Endodermal cell (in vitro differentiated cells): ENCODE measurements around the gene METTL13. TPM values are rescaled to one million over a fixed set of nuclear protein-coding genes. Genes with fewer than 3 reads are reported as not detected.

Experiments
- DNase-seq: peaks from one replicate; pipeline ENCODE4 v3.0.0-alpha.2; 2017
- H3K27ac ChIP-seq: 2 replicates; pipeline ENCODE4 v1.5.1; 2013; ENCODE audit warnings: mild to moderate bottlenecking, low read depth, low read length, moderate library complexity
- H3K27me3 ChIP-seq: 2 replicates; pipeline ENCODE4 v1.6.1; 2013; ENCODE audit warnings: mild to moderate bottlenecking, low read length, moderate library complexity; ENCODE audit not compliant: insufficient read depth, control insufficient read depth, poor library complexity, severe bottlenecking
- H3K36me3 ChIP-seq: 2 replicates; pipeline ENCODE4 v1.7.0; 2013; ENCODE audit warnings: mild to moderate bottlenecking, low read length, moderate library complexity; ENCODE audit not compliant: control insufficient read depth, insufficient read depth
- H3K4me1 ChIP-seq: one replicate; pipeline ENCODE4 v1.7.0; 2013; ENCODE audit warnings: low read length; ENCODE audit not compliant: control insufficient read depth, insufficient read depth
- H3K4me3 ChIP-seq: 2 replicates; pipeline ENCODE4 v1.5.1; 2013; ENCODE audit warnings: mild to moderate bottlenecking, low read length, moderate library complexity
- H3K9ac ChIP-seq: 2 replicates; pipeline ENCODE4 v1.6.1; 2013; ENCODE audit warnings: mild to moderate bottlenecking, low read length, moderate library complexity; ENCODE audit not compliant: poor library complexity, severe bottlenecking; ENCODE audit errors: extremely low read depth
- H3K9me3 ChIP-seq: 2 replicates; pipeline ENCODE4 v1.6.1; 2013; ENCODE audit warnings: mild to moderate bottlenecking, low read length, moderate library complexity; ENCODE audit not compliant: control insufficient read depth
- H3K27ac Mint-ChIP-seq: 2 replicates; pipeline ENCODE4 v1.8.0; 2020; ENCODE audit warnings: mixed read lengths
- H3K27me3 Mint-ChIP-seq: 2 replicates; pipeline ENCODE4 v1.8.0; 2021; ENCODE audit warnings: mild to moderate bottlenecking, mixed read lengths; ENCODE audit not compliant: insufficient read depth
- H3K36me3 Mint-ChIP-seq: 2 replicates; pipeline ENCODE4 v1.8.0; 2020; ENCODE audit warnings: low read depth, mixed read lengths
- H3K4me1 Mint-ChIP-seq: 2 replicates; pipeline ENCODE4 v1.8.0; 2020; ENCODE audit warnings: mixed read lengths
- H3K4me3 Mint-ChIP-seq: 2 replicates; pipeline ENCODE4 v1.8.0; 2020; ENCODE audit warnings: mild to moderate bottlenecking, moderate library complexity, mixed read lengths
- H3K9me3 Mint-ChIP-seq: 2 replicates; pipeline ENCODE4 v1.8.0; 2020; ENCODE audit warnings: mild to moderate bottlenecking, mixed read lengths
- CTCF ChIP-seq: fragments of 200-600 bp; sonication (generic); conservative IDR thresholded peaks from 2 replicates; pipeline ENCODE4 v1.5.0; 2021; ENCODE audit warnings: antibody characterized with exemption, mild to moderate bottlenecking
- WGBS, 2 experiments: methylation state at CpG; one replicate each; pipeline versions ENCODE4 v1.1.5 to v1.1.7; 2013; ENCODE audit warnings: missing lambda C conversion rate in 2 of 2, mixed read lengths in 1 of 2; ENCODE audit not compliant: insufficient coverage in 1 of 2, insufficient read length in 1 of 2; 5-methylcytosine and 5-hydroxymethylcytosine counted together
- total RNA-seq, 2 donors: library from RNA; stranded (reverse); fragmentation: NEBNext Ultra II Directional in 1 of 2; extraction: Animal tissue kit (Norgen Biotek cat#: 25700) in 1 of 2; gene quantifications; 2 replicates in 1 of 2; 3 replicates in 1 of 2; pipeline ENCODE4 v1.2.1, GENCODE V29; 2021

METTL13 gene
- total RNA-seq, 2 donors from 2014 or later = 32.1 to 38.5 TPM

- Histone ChIP-seq H3K4me1 (no peaks in the 10 kb centered on the region), H3K4me3 (no peak overlapping the region), H3K9ac (no peak overlapping the region), H3K27ac (no peak overlapping the region), H3K27me3 (no peaks in the 10 kb centered on the region), H3K36me3 (no peaks in the 10 kb centered on the region), H3K9me3 (no peaks in the 10 kb centered on the region)
- 92 to 93% methylated on average over 3 to 4 of the region's 4 CpGs for WGBS, 2 experiments
- Mint-ChIP-seq H3K27ac (no peak overlapping the region), H3K27me3 (no peaks in the 10 kb centered on the region), H3K9me3 (no peaks in the 10 kb centered on the region), H3K36me3 (no peaks in the 10 kb centered on the region), H3K4me3 (no peak overlapping the region), H3K4me1 (peaks cover 8% of the 10 kb centered on the region)
- DNase-seq = no peak
- TF ChIP-seq CTCF = no peak
Measured at GRCh38 chr1:171807556-171807955, 26.1 kb downstream of the METTL13 start.

GRCh38 chr1:171809834-171810233 lies 28.4 kb downstream of the METTL13 start:
- no peaks in the 10 kb centered on the region for H3K27me3 Mint-ChIP-seq
- peaks cover 8% of the 10 kb centered on the region for H3K4me1 Mint-ChIP-seq
- H3K27ac Mint-ChIP-seq = no peak overlapping the region
- no peak overlapping the region for H3K4me3 Mint-ChIP-seq
- no peaks in the 10 kb centered on the region for H3K36me3 ChIP-seq
- WGBS, 2 experiments = 86 to 100% methylated on average over 1 to 2 of the region's 2 CpGs
- H3K4me1 ChIP-seq = no peaks in the 10 kb centered on the region
- H3K9me3 Mint-ChIP-seq = no peaks in the 10 kb centered on the region
- H3K9me3 ChIP-seq = no peaks in the 10 kb centered on the region
- no peak overlapping the region for H3K4me3 ChIP-seq
- H3K27me3 ChIP-seq = no peaks in the 10 kb centered on the region
- no peaks in the 10 kb centered on the region for H3K36me3 Mint-ChIP-seq
- no peak for DNase-seq
- no peak for TF ChIP-seq CTCF
- H3K27ac ChIP-seq = no peak overlapping the region
- no peak overlapping the region for H3K9ac ChIP-seq

GRCh38 chr1:171811672-171812071 lies 30.2 kb downstream of the METTL13 start:
- H3K9me3 Mint-ChIP-seq = no peaks in the 10 kb centered on the region
- H3K4me1 Mint-ChIP-seq = no peaks in the 10 kb centered on the region
- H3K36me3 ChIP-seq = no peaks in the 10 kb centered on the region
- H3K27ac Mint-ChIP-seq = no peak overlapping the region
- DNase-seq = no peak
- H3K27ac ChIP-seq = no peak overlapping the region
- H3K27me3 Mint-ChIP-seq = no peaks in the 10 kb centered on the region
- no peaks in the 10 kb centered on the region for H3K36me3 Mint-ChIP-seq
- no peak for TF ChIP-seq CTCF
- no peaks in the 10 kb centered on the region for H3K9me3 ChIP-seq
- H3K4me3 ChIP-seq = no peak overlapping the region
- no peak overlapping the region for H3K4me3 Mint-ChIP-seq
- H3K9ac ChIP-seq = no peak overlapping the region
- H3K4me1 ChIP-seq = no peaks in the 10 kb centered on the region
- no peaks in the 10 kb centered on the region for H3K27me3 ChIP-seq
